Measurements from ENCODE around the gene LOXL1.

DNA sequence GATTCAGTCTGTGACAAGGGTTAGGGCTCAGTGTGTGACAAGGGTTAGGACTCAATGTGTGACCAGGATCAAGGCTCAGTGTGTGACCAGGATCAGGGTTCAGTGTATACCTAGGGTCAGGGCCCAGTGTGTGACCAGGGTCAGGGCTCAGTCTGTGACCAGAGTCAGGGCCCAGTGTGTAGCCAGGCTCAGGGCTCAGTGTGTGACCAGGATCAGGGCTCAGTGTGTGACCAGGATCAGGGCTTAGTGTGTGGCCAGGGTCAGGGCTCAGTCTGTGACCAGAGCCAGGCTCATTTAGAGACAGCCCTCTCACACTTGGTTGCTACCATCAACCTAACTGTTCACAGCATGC, 24.2 kb downstream of the LOXL1 start:
- TF ChIP-seq YY1 (IDR thresholded peaks at IDR 0.05; ENCODE audit: low read depth) (no peak), JUND (IDR thresholded peaks at IDR 0.05) (no peak), TAF1 (IDR thresholded peaks at IDR 0.05; ENCODE audit: borderline replicate concordance, low read depth, low read length) (no peak)
- TF ChIP-seq, protein P1, sequence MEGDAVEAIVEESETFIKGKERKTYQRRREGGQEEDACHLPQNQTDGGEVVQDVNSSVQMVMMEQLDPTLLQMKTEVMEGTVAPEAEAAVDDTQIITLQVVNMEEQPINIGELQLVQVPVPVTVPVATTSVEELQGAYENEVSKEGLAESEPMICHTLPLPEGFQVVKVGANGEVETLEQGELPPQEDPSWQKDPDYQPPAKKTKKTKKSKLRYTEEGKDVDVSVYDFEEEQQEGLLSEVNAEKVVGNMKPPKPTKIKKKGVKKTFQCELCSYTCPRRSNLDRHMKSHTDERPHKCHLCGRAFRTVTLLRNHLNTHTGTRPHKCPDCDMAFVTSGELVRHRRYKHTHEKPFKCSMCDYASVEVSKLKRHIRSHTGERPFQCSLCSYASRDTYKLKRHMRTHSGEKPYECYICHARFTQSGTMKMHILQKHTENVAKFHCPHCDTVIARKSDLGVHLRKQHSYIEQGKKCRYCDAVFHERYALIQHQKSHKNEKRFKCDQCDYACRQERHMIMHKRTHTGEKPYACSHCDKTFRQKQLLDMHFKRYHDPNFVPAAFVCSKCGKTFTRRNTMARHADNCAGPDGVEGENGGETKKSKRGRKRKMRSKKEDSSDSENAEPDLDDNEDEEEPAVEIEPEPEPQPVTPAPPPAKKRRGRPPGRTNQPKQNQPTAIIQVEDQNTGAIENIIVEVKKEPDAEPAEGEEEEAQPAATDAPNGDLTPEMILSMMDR (IDR thresholded peaks at IDR 0.05): no peak
- TF ChIP-seq, protein P2, sequence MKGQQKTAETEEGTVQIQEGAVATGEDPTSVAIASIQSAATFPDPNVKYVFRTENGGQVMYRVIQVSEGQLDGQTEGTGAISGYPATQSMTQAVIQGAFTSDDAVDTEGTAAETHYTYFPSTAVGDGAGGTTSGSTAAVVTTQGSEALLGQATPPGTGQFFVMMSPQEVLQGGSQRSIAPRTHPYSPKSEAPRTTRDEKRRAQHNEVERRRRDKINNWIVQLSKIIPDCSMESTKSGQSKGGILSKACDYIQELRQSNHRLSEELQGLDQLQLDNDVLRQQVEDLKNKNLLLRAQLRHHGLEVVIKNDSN (IDR thresholded peaks at IDR 0.05; ENCODE audit: borderline replicate concordance, low read depth): no peak
- TF ChIP-seq, protein P3, sequence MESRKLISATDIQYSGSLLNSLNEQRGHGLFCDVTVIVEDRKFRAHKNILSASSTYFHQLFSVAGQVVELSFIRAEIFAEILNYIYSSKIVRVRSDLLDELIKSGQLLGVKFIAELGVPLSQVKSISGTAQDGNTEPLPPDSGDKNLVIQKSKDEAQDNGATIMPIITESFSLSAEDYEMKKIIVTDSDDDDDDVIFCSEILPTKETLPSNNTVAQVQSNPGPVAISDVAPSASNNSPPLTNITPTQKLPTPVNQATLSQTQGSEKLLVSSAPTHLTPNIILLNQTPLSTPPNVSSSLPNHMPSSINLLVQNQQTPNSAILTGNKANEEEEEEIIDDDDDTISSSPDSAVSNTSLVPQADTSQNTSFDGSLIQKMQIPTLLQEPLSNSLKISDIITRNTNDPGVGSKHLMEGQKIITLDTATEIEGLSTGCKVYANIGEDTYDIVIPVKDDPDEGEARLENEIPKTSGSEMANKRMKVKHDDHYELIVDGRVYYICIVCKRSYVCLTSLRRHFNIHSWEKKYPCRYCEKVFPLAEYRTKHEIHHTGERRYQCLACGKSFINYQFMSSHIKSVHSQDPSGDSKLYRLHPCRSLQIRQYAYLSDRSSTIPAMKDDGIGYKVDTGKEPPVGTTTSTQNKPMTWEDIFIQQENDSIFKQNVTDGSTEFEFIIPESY (IDR thresholded peaks at IDR 0.05; ENCODE audit: borderline replicate concordance, low read depth): no peak
